Psoas muscle (tissue), 8 donors: ENCODE measurements around the gene INTS13. TPM values are rescaled to one million over a fixed set of nuclear protein-coding genes. Genes with fewer than 3 reads are reported as not detected.
"Not testable (repeated sequence)": the region's sequence is repeated elsewhere in the genome, so short reads cannot be mapped to it uniquely, and the experiment has no call there.

Experiments
- ATAC-seq, 4 donors: fragments of 200-7000 bp; cut with Tn5 transposase; one replicate each; pipeline ENCODE4 v1.9.1; 2020; ENCODE audit warnings: moderate library complexity in 3 of 4, mild to moderate bottlenecking in 2 of 4
- DNase-seq, 2 donors: peaks; one replicate each; pipeline ENCODE4 v3.0.0-alpha.2; 2020
- H3K27ac ChIP-seq: fragments of 200-600 bp; one replicate; pipeline ENCODE4 v1.8.0; 2022
- H3K27me3 ChIP-seq, 3 donors: fragments of 200-600 bp in 1 of 3; one replicate each; pipeline versions ENCODE4 v1.6.1 to v1.8.0; 2013 to 2022; ENCODE audit warnings: low read length in 2 of 3, mild to moderate bottlenecking in 2 of 3, moderate library complexity in 1 of 3; ENCODE audit not compliant: insufficient read depth in 3 of 3
- H3K36me3 ChIP-seq, 2 donors: fragments of 200-600 bp in 1 of 2; one replicate each; pipeline versions ENCODE4 v1.6.1 to v1.8.0; 2013 to 2022; ENCODE audit warnings: low read depth in 1 of 2, mild to moderate bottlenecking in 1 of 2, moderate library complexity in 1 of 2; ENCODE audit not compliant: insufficient read depth in 1 of 2
- H3K4me1 ChIP-seq: fragments of 200-600 bp; one replicate; pipeline ENCODE4 v1.8.0; 2022
- H3K4me3 ChIP-seq: fragments of 200-600 bp; one replicate; pipeline ENCODE4 v1.8.0; 2022; ENCODE audit warnings: mild to moderate bottlenecking
- H3K9me3 ChIP-seq: fragments of 200-600 bp; one replicate; pipeline ENCODE4 v1.8.0; 2022
- WGBS, 3 donors: extraction: QIAGEN DNeasy Blood & Tissue Kit; methylation state at CpG; one replicate each; pipeline versions ENCODE4 v1.1.6 to v1.1.7; 2013; 5-methylcytosine and 5-hydroxymethylcytosine counted together
- intact Hi-C, 2 donors: fragments of 100-400 bp; cut with DNase I; formaldehyde crosslinking; loops; one replicate each; pipeline versions ENCODE4 v1.11.0 to v1.14.2; 2022
- polyA plus RNA-seq, 3 donors: library from polyadenylated mRNA; stranded (reverse); fragments of 200-250 nt; gene quantifications; one replicate each; pipeline ENCODE4 v1.2.3, GENCODE V29; 2013
- total RNA-seq, 4 donors: library from RNA; stranded (reverse); fragmentation: NEBNext Ultra II Directional in 2 of 4; extraction: Animal tissue kit (Norgen Biotek cat#: 25700) in 2 of 4; gene quantifications; one replicate each; pipeline versions ENCODE4 v1.2.1 to v1.2.4, GENCODE V29; 2021 to 2023
- TF ChIP-seq, protein P1 (sequence below): fragments of 200-600 bp; IDR thresholded peaks from one replicate; pipeline ENCODE4 v1.8.0; 2022; ENCODE audit warnings: antibody characterized with exemption
- donor health status: healthy with polysubstance abuse.
- donor health status: DM: no; HTN: no; CAD: no; lungs with moderate emphysema.
- donor health status: Bipolar disorder and iron deficiency.
- donor health status: healthy.
- donor health status: DM: yes; HTN: yes; CAD: no.
- donor health status: DM: no; HTN: no; CAD: no.
- donor health status: DM: no; HTN: no; CAD: no.
- donor health status: DM: yes; HTN: yes; CAD: no.

The INTS13 gene
- total and polyA plus RNA-seq, 7 donors: 21.0 to 35.4 (median 24.6) TPM

DNA sequence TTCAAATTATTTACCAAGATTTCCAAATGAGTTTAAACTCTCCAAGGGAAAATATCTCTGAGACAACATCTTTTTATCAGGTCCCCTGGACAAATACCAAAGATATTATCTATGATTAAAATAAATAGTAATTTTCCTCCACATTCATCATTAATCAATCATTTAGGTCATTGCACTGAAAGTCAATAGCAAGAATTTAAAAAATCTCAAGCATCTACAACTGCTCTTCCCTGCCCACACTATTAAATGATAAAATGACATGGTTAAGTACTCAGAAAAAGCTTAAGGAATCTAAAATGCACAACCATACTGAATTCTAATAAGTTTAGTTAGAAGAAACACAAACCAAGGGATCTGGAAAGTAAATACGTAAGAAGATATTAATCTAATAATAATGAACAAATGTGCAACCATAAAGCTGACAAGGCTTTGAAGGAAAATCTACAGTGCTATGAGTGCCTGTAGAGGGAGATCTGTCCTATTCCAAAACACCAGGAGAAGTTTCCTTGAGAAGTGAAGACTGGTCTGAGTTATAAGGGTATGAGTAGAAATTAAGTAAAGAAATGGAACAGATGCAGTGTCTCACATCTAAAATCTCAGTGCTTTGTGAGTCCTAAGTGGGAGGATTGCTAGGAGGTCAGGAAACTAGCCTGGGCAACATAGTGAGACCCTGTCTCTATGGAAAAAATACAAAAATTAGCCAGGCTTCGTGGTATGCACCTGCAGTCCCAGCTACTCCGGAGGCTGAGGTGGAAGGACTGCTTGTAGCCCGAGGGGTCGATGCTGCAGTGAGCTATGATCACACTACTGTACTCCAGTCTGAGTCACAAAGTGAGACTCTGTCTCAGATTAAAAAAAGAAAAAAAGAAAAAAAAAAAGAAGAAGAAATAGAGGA is 19.2 kb downstream of the INTS13 start:
- H3K4me1 ChIP-seq: no peaks in the 10 kb centered on the region
- 84 to 95% (median 93%) methylated on average over 5 of the region's 5 CpGs for WGBS, 3 donors
- H3K27ac ChIP-seq: no peak overlapping the region
- peaks cover 2 to 95% of the 10 kb centered on the region in 2 donors for H3K36me3 ChIP-seq
- H3K9me3 ChIP-seq: no peaks in the 10 kb centered on the region
- no peaks in the 10 kb centered on the region for H3K27me3 ChIP-seq
- intact Hi-C loops: no loop called here
- no peak overlapping the region for H3K4me3 ChIP-seq
- ATAC-seq (no peak), DNase-seq (no peak)
- TF ChIP-seq, protein P1, sequence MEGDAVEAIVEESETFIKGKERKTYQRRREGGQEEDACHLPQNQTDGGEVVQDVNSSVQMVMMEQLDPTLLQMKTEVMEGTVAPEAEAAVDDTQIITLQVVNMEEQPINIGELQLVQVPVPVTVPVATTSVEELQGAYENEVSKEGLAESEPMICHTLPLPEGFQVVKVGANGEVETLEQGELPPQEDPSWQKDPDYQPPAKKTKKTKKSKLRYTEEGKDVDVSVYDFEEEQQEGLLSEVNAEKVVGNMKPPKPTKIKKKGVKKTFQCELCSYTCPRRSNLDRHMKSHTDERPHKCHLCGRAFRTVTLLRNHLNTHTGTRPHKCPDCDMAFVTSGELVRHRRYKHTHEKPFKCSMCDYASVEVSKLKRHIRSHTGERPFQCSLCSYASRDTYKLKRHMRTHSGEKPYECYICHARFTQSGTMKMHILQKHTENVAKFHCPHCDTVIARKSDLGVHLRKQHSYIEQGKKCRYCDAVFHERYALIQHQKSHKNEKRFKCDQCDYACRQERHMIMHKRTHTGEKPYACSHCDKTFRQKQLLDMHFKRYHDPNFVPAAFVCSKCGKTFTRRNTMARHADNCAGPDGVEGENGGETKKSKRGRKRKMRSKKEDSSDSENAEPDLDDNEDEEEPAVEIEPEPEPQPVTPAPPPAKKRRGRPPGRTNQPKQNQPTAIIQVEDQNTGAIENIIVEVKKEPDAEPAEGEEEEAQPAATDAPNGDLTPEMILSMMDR: no peak

DNA sequence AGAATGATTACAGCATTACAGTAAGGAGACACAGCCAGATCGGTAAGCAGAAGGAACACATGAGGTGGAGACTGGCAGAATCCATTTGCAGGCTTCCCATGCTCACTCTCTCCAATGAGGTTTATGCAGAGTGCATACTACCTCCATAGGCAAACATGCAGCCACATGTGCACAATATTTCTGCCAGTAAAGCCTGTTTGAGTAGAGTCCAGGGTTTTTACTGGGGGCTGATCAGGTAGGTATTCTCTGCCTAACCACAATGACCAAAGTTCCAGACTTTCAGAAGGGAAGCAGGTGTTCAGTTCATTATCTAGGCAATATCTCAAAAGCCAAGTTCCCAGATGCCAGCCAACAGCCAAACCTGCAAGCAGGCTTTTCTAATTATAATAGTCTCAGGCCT is 31.1 kb downstream of the INTS13 start:
- Histone ChIP-seq H3K9me3 (peaks cover 5% of the 10 kb centered on the region), H3K4me1 (no peaks in the 10 kb centered on the region), H3K27me3 (no peaks in the 10 kb centered on the region), H3K36me3 (peaks cover 0 to 89% of the 10 kb centered on the region in 2 donors), H3K4me3 (no peak overlapping the region), H3K27ac (no peak overlapping the region)
- ATAC-seq (peak in 2 of 4 donors; percentile 34 to 47), DNase-seq (no peak)
- TF ChIP-seq, protein P1: no peak
- intact Hi-C loops: no loop called here
- WGBS, 3 donors: 15 to 50% (median 30%) methylated on average over 1 of the region's 1 CpG

DNA sequence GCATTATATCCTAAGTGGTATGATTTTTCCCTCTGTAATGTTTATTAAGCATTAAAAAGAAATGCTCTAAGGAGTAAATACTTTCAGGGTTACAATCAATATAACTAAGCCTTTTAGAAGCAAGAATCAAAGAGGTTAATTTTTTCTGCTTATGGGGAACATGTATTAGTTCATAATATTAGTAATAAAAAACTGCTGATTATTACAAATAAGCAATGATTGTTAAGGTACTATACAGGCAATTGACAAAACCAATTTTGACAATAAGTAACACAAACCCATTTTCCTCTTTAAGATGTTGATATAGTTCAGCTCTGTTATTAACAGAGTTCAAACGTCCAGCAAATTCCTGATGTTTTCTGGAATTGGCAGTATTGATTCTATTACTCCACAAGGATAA is 31.8 kb downstream of the INTS13 start:
- no peak for ATAC-seq
- intact Hi-C loops: no loop called here

DNA sequence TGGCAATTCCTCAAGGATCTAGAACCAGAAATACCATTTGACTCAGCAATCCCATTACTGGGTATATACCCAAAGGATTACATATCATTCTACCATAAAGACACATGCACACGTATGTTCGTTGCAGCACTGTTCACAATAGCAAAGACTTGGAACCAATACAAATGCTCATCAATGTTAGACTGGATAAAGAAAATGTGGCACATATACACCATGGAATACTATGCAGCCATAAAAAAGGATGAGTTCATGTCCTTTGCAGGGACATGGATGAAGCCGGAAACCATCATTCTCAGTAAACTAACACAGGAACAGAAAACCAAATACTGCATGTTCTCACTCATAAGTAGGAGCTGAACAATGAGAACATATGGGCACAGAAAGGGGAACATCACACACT is 34.4 kb downstream of the INTS13 start:
- H3K4me1 ChIP-seq, ATAC-seq, intact Hi-C loops, H3K4me3 ChIP-seq, H3K27me3 ChIP-seq, H3K9me3 ChIP-seq, DNase-seq, H3K27ac ChIP-seq: not testable (repeated sequence)
- H3K36me3 ChIP-seq: peaks cover 3 to 72% of the 10 kb centered on the region in 2 donors
- WGBS, 3 donors: 97 to 100% (median 98%) methylated on average over 2 of the region's 3 CpGs

More for the DNA sequence above, 31.8 kb downstream of the INTS13 start:
- 53 to 71% (median 57%) methylated on average over 1 of the region's 1 CpG for WGBS, 3 donors
- TF ChIP-seq, protein P1: no peak
- no peak overlapping the region for H3K27ac ChIP-seq
- H3K4me1 ChIP-seq: no peaks in the 10 kb centered on the region
- H3K36me3 ChIP-seq: peaks cover 0 to 85% of the 10 kb centered on the region in 2 donors
- no peak for DNase-seq
- no peak overlapping the region for H3K4me3 ChIP-seq
- no peaks in the 10 kb centered on the region for H3K27me3 ChIP-seq
- peaks cover 5% of the 10 kb centered on the region for H3K9me3 ChIP-seq

DNA sequence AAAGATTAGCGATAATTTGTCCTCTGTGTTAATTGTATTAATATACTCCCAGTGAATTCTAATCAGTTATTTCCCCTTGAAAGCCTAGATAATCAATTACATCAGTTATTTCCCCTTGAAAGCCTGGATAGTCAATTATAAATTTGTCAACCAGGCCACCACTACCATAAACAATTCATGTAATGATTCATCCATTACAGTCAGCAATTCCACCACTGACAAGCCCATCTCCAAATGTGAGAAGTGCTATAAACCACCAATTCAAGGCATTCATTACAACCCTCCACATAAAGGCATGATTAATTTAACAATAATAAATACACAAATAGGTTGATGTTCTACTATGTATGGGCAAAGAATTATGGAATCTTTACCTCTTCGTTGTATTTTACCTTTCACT is 40.9 kb downstream of the INTS13 start:
- no peak for DNase-seq
- H3K36me3 ChIP-seq: peaks cover 3 to 22% of the 10 kb centered on the region in 2 donors
- no peak for ATAC-seq
- no peaks in the 10 kb centered on the region for H3K9me3 ChIP-seq
- no peaks in the 10 kb centered on the region for H3K27me3 ChIP-seq
- 95 to 97% (median 97%) methylated on average over 2 of the region's 2 CpGs for WGBS, 3 donors
- H3K4me1 ChIP-seq: no peaks in the 10 kb centered on the region
- intact Hi-C loops: no loop called here
- no peak overlapping the region for H3K4me3 ChIP-seq
- TF ChIP-seq, protein P1: no peak
- no peak overlapping the region for H3K27ac ChIP-seq
